ENCODE data around the gene GSTT4.
A peak's percentile ranks its signal among the peaks of the same experiment; 100 is the strongest.
"Not testable (repeated sequence)": the region's sequence is repeated elsewhere in the genome, so short reads cannot be mapped to it uniquely, and the experiment has no call there.

GSTT4 gene

GRCh38 chr22:23986538-23987178 lies 18.6 kb downstream of the GSTT4 start:
- DNase-seq (ENCODE audit: low read depth in 2 of 2) = not testable (repeated sequence)

DNA sequence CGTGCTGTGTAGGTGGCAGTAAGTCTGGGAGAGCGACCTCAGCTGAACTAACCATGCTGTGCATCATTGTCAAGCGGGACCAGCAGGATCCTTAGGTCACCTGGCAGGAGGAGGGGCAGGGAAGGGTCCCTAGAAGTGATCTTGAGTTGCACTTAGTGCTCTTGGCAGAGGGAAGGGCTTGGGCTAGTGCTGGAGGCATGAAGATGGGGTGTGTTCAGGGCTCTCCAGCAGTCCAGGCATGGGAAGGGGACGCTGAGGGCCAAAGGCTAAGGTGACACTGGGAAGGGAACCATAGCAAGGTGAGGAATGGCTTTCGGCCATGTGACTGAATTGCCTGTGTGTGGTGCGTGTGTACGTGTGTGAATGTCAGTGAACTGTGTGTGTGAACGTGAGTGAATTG lies 19.2 kb downstream of the GSTT4 start:
- DNase-seq (ENCODE audit: low read depth in 2 of 2) = not testable (repeated sequence)

DNA sequence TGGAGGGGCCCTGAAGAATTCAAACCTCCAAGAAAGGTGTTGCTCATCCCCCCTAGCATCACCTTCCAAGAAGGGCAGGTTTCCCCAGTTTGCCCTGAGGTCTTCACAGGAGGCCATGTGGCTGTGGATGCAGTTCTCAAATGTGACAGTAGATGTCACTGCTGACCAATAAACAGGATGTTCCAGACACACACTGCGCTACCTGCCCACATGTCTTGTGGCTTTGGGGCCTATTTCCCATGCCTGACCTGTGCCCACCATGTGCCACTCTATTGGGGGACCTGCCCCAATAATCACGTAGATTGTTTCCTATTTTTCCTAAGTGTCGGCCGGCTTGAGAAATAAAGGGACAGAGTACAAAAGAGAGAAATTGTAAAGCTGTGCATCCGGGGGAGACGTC lies 20.8 kb downstream of the GSTT4 start:
- DNase-seq (ENCODE audit: low read depth in 2 of 2) = peak in 1 of 2 donors; percentile 11

DNA sequence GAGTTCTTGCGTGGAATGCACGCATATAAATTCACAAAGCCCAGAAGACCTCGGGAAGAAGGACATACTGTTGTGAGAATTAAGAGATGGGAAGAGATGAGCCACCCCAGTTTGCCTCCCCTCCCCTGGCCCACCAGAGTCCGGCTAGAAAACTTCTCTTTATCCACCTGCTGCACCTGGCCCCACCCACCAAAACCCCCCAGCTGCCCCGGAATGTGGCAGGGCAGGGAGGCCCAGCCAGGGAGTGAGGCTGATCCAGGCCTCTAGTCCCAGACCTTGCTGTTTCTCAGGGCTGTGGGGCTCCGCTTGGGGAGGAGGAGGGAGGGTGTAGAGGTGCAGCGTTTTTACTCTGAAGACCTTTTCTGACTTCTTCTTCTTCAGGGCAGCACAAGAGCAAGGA lies 24.7 kb downstream of the GSTT4 start:
- DNase-seq (ENCODE audit: low read depth in 2 of 2) = not testable (repeated sequence)

DNA sequence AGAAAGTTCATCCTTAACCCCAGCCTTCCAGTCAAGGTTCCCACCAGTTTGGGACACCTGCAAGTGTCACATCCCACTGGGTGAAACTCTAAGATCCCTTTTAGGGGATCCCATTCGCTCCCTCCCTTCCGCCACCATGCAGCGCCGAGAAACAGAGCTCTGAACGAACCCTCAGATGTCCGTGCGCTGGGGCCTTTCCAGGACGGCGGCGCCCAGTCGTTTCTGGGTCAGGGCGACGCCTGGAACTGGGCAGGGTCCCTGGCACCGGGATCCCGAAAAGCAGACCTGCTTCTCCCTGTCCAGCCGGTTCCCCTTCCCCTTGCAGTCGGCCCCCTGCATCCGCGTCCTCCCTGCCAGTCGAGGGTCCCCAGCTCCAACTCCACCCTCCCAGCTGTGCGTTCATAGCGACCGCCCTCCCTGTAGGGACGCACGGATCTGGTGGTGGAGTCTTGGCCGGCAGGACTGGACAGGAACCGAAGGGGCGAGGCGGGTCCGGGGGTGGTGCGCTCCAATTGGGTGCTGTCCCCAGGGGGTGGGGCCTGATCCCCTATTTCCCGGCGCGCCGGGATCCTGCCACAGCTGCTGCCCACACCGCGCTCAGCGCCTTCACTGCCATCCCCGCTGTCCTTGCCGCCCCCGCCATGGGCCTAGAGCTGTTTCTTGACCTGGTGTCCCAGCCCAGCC lies 25.6 kb downstream of the GSTT4 start, which contains the start of gene GSTT2:
Gene GSTT2, plus strand, starts transcription at position 578 of the 684 bp plus-strand sequence.
- not testable (repeated sequence) for DNase-seq (ENCODE audit: low read depth in 2 of 2)

DNA sequence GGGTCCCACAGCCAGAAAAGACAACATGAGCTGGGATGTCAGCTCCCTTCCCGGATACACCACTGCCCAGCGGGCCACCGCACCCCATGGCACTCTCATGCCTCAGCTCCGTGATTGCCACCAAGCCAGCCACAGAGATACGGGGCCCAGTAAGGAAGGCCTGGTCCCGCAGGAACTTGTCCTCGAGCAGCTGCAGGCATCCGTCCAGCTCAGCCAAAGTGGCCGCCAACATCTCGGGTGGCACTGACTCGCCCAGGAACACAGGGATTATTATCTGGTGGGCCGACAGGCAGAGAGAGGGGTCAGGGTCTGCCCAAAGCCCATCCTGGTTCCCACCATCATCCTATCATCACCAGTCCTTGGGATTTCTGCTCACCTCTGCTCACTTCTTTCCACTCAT lies 27.9 kb downstream of the GSTT4 start:
- not testable (repeated sequence) for DNase-seq (ENCODE audit: low read depth in 2 of 2)

- DNase-seq (ENCODE audit: low read depth in 2 of 2) = not testable (repeated sequence)
Observed at GRCh38 chr22:23974836-23975352, 30.4 kb downstream of the GSTT4 start.

GRCh38 chr22:23974345-23974744 lies 30.9 kb downstream of the GSTT4 start, which contains the start of gene DDT:
Gene DDT, minus strand, starts transcription at chr22:23974441. Its CDS starts 27 bp downstream, at chr22:23974414.
- not testable (repeated sequence) for DNase-seq (ENCODE audit: low read depth in 2 of 2)

DNA sequence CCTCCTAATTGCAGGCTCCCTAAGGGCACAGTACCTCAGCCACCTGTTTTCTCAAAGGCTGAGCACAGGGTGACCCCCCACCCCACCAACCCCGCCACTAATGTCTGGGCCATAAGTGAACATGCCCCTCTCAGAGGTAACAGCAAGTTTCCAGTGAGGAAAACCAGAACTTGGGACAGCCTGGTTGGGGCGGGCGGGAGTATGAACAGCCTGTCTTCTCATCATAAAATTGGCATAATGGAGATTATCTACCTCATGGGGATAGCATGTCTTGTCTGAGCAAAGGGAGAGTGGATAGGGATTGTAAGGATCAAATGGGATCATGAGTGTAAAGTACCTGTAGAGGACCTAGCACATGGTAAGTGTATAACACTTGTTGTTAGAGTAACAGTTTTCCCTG lies 33.3 kb downstream of the GSTT4 start:
- not testable (repeated sequence) for DNase-seq (ENCODE audit: low read depth in 2 of 2)

DNA sequence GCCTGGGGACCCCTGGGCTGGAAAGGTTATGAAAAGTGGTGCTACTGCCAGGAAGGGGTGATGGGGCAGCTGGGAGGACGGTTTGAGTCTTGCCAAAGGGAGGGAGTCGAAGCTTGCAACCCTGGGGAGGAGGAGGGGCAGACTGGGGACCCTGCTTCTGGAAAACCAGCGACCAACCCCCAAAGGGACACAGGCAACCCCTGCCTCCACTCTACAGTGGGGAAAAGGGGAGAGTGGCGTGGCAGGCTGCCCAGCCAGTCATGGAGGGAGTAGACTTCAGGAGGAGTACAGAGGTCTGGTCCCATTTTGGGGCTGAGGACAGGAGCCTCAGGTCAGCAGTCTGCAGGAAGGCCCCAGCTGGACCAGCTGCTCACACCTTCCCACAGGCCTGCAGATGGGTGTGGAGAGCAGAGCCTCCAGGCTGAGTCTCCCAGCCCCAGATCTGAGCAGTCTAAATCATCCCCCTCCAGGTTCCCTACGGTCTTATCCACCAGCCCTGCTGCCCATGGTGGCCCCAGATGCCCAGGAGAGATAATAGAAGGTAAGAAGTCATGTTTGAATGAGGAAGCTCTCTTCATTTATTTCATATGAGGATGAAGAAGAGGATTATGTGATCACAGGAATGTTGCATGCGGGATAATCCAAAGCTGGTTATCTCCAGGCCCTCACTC lies 34.3 kb downstream of the GSTT4 start:
- DNase-seq (ENCODE audit: low read depth in 2 of 2) = no peak

DNA sequence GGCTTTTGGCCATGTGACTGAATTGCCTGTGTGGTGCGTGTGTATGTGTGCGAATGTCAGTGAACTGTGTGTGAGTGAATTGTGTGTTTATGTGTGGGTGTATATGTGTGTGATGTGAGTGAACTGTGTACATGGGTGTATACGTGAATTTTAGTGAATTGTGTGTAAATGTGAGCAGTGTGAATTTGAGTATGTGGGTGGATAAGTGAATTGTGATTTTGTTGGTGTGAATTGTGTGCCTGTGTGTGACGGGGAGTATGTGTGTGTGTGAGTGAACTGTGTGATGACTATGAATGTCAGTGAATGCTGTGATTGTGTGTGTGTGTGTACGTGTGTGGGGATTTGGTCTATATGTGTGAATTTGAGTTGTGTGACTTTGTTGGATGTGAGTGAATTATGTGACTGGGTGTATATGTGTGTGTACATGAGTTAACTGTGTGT lies 35.0 kb downstream of the GSTT4 start:
- DNase-seq (ENCODE audit: low read depth in 2 of 2) = no peak

DNA sequence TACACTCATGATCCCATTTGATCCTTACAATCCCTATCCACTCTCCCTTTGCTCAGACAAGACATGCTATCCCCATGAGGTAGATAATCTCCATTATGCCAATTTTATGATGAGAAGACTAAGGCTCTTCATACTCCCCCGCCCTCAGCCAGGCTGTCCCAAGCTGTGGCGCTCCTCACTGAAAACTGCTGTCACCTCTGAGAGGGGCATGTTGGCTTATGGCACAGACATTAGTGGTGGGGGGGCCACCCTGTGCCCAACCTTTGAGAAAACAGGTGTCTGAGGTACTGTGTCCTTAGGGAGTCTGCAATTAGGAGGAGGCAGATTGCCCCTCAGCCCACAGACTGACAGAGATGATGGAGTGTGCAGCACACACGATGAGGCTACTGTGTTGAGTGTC lies 36.2 kb downstream of the GSTT4 start:
- no peak for DNase-seq (ENCODE audit: low read depth in 2 of 2)

DNA sequence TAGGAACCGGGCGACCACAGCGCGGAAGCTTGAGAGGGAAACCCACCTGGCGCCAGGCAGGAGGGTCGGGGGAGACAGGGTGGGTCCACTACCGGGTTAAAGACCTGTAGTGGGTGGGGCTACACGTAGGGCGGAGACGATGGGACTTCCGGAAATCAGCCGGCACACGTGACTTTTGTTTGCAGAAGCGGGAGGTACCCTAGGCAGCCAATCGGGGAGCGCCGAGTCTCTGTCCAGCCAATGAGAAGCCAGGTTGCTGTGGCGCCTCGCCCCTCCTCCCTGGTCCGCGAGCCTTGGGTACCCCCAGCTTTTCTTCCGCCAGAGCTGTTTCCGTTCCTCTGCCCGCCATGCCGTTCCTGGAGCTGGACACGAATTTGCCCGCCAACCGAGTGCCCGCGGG lies 38.7 kb downstream of the GSTT4 start, which contains the start of gene DDTL:
Gene DDTL, plus strand, starts transcription at position 321 of the 400 bp plus-strand sequence. Its CDS starts 27 bp downstream, at position 348.
- DNase-seq (ENCODE audit: low read depth in 2 of 2) = not testable (repeated sequence)

DNA sequence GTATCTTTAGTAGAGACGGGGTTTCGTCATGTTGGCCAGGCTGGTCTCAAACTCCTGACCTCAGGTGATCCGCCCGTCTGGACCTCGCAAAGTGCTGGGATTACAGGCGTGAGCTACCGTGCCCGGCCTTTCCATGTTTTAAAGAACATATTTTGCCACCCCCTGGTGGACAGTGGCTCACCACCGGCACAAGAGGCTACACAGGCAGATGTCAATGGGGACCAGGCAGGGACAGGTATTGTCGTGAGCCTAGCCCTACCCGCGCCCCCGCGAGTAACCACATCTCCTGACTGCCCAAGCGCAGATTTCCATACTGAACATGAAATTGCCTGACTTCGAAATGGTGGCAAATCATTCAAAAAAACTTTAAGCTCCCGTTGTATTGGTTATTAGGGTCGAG lies 39.2 kb downstream of the GSTT4 start:
- not testable (repeated sequence) for DNase-seq (ENCODE audit: low read depth in 2 of 2)

DNA sequence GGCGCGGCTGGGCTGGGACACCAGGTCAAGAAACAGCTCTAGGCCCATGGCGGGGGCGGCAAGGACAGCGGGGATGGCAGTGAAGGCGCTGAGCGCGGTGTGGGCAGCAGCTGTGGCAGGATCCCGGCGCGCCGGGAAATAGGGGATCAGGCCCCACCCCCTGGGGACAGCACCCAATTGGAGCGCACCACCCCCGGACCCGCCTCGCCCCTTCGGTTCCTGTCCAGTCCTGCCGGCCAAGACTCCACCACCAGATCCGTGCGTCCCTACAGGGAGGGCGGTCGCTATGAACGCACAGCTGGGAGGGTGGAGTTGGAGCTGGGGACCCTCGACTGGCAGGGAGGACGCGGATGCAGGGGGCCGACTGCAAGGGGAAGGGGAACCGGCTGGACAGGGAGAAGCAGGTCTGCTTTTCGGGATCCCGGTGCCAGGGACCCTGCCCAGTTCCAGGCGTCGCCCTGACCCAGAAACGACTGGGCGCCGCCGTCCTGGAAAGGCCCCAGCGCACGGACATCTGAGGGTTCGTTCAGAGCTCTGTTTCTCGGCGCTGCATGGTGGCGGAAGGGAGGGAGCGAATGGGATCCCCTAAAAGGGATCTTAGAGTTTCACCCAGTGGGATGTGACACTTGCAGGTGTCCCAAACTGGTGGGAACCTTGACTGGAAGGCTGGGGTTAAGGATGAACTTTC lies 44.0 kb downstream of the GSTT4 start, which contains the start of gene GSTT2B:
Gene GSTT2B, minus strand, starts transcription at position 112 of the 688 bp plus-strand sequence. Its CDS starts 64 bp downstream, at position 48.
- not testable (repeated sequence) for DNase-seq (ENCODE audit: low read depth in 2 of 2)

- DNase-seq (ENCODE audit: low read depth in 2 of 2) = peak; percentile 64 to 78
Observed at GRCh38 chr22:23956301-23956900, 48.9 kb downstream of the GSTT4 start.

DNA sequence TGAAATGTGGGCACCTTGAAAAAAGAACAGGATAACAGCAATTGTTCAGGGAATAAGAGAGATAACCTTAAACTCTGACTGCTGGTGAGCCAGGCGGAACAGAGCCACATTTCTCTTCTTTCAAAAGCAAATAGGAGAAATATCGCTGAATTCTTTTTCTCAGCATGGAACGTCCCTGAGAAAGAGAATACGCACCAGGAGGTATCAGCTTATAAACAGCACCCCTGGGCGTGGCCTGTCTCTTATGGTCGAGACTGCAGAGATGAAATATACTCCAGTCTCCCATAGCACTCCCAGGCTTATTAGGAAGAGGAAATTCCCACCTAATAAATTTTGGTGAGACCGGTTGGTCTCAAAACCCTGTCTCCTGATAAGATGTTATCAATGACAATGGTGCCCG lies 49.4 kb downstream of the GSTT4 start:
- not testable (repeated sequence) for DNase-seq (ENCODE audit: low read depth in 2 of 2)

- not testable (repeated sequence) for DNase-seq (ENCODE audit: low read depth in 2 of 2)
Observed at GRCh38 chr22:23954991-23955305, 50.3 kb downstream of the GSTT4 start.

DNA sequence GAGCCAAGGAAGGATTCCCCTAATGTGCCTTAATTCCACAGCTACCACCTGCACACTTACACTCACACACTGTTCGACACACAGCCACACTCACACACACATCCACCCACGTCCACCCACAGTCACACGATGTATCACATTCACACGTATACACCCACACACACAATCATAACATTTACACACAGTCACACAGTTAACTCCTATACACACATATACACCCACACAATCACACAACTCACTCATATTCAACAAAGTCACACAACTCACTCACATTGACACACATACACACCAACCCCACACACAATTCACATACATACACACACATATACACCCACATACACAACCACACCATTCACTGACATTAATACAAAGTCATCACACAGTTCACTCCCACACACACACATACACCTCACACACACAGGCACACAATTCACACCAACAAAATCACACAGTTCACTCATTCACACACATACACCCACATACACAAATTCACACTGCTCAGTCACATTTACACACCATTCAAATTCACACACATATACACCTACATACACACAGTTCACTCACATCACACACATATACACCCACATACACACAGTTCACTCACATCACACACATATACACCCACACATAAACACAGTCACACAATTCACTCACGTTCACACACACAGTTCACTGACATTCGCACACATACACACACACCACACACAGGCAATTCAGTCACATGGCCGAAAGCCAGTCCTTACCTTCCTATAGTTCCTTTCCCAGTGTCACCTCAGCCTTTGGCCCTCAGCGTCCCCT lies 50.9 kb downstream of the GSTT4 start:
- DNase-seq (ENCODE audit: low read depth in 2 of 2) = not testable (repeated sequence)

- not testable (repeated sequence) for DNase-seq (ENCODE audit: low read depth in 2 of 2)
Observed at GRCh38 chr22:23953485-23953884, 51.8 kb downstream of the GSTT4 start.

Data from stimulated activated CD4-positive, alpha-beta T cell treated with anti-CD3 and anti-CD28 coated beads, Interleukin-1b, Interleukin-23, amount 100 ng/mL, for 4 hours (primary cell).